K562 (cell line): ENCODE measurements around the gene ABCC5. TPM values are rescaled to one million over a fixed set of nuclear protein-coding genes. Genes with fewer than 3 reads are reported as not detected.

Experiments
- ARID2 ChIP-seq: fragments of 450-650 bp; IDR thresholded peaks from 2 replicates; pipeline ENCODE4 v1.6.1; 2017; ENCODE audit warnings: antibody characterized with exemption, mild to moderate bottlenecking
- CBFA2T2 ChIP-seq: fragments of 450-650 bp; conservative IDR thresholded peaks from 2 replicates; pipeline ENCODE4 v1.6.1; 2017; ENCODE audit warnings: mild to moderate bottlenecking
- EGR1 ChIP-seq: fragments of 450-650 bp; conservative IDR thresholded peaks from 2 replicates; pipeline ENCODE4 v1.6.1; 2017; ENCODE audit warnings: mild to moderate bottlenecking
- FOXK1 ChIP-seq: sonication (generic); formaldehyde crosslinking; IDR thresholded peaks from 2 replicates; pipeline ENCODE4 v1.8.0; 2022; ENCODE audit warnings: missing genetic modification reagents, mild to moderate bottlenecking, borderline replicate concordance
- JUND ChIP-seq, 2 experiments: IDR thresholded peaks; 2 replicates in 1 of 2; 3 replicates in 1 of 2; pipeline ENCODE4 v1.6.1; 2011; ENCODE audit warnings: borderline replicate concordance in 2 of 2, low read depth in 2 of 2, low read length in 2 of 2, improper control_type of control experiment in 1 of 2, missing biosample characterization in 1 of 2, missing genetic modification characterization in 1 of 2, missing genetic modification reagents in 1 of 2
- LEF1 ChIP-seq: fragments of 450-650 bp; IDR thresholded peaks from 2 replicates; pipeline ENCODE4 v1.6.1; 2016; ENCODE audit warnings: mild to moderate bottlenecking
- MED1 ChIP-seq: sonication (generic); formaldehyde crosslinking; IDR thresholded peaks from 2 replicates; pipeline ENCODE4 v1.8.1; 2023; ENCODE audit warnings: missing genetic modification reagents, borderline replicate concordance
- RFX7 ChIP-seq: fragments of 250-450 bp; sonication (Bioruptor Pico); IDR thresholded peaks from 2 replicates; pipeline ENCODE4 v1.5.1; 2021; ENCODE audit warnings: mild to moderate bottlenecking
- SMC3 ChIP-seq: conservative IDR thresholded peaks from 2 replicates; pipeline ENCODE4 v1.6.1; 2011; ENCODE audit warnings: low read depth, low read length, improper control_type of control experiment; ENCODE audit not compliant: insufficient read depth
- SRF ChIP-seq, 2 experiments: fragments of 250-450, 450-650 bp in 1 of 2; sonication (Bioruptor Pico) in 1 of 2; sonication (generic) in 1 of 2; formaldehyde crosslinking; IDR thresholded peaks; 2 replicates each; pipeline versions ENCODE4 v1.5.0 to v1.5.1; 2020 to 2022; ENCODE audit warnings: mild to moderate bottlenecking in 1 of 2, missing genetic modification reagents in 1 of 2
- STAG1 ChIP-seq: sonication (generic); formaldehyde crosslinking; IDR thresholded peaks from 2 replicates; pipeline ENCODE4 v1.5.0; 2020; ENCODE audit warnings: missing genetic modification reagents, borderline replicate concordance
- TEAD2 ChIP-seq: fragments of 450-650 bp; IDR thresholded peaks from 2 replicates; pipeline ENCODE4 v1.6.1; 2016; ENCODE audit warnings: missing genetic modification characterization, control low read depth, missing compliant biosample characterization
- VEZF1 ChIP-seq: fragments of 200-800 bp; sonication (Bioruptor generic); IDR thresholded peaks from 2 replicates; pipeline ENCODE4 v1.6.1; 2017; ENCODE audit warnings: missing genetic modification characterization, missing compliant biosample characterization
- XRCC5 ChIP-seq: fragments of 200-400 bp; formaldehyde crosslinking; IDR thresholded peaks from 2 replicates; pipeline ENCODE4 v1.6.1; 2017; ENCODE audit warnings: low read depth, mild to moderate bottlenecking, low read length
- ZBED1 ChIP-seq: IDR thresholded peaks from 2 replicates; pipeline ENCODE4 v1.6.1; 2014
- ZC3H11A ChIP-seq: IDR thresholded peaks from 2 replicates; pipeline ENCODE4 v1.6.1; 2012; ENCODE audit warnings: low read depth, low read length, improper control_type of control experiment
- ZNF384 ChIP-seq: IDR thresholded peaks from 2 replicates; pipeline ENCODE4 v1.6.1; 2012; ENCODE audit warnings: low read depth, low read length, improper control_type of control experiment
- ZNF707 ChIP-seq: fragments of 250-450 bp; sonication (Bioruptor Pico); conservative IDR thresholded peaks from 2 replicates; pipeline ENCODE4 v1.8.0; 2022; ENCODE audit warnings: inconsistent platforms, mild to moderate bottlenecking, moderate library complexity
- polyA plus RNA-seq, 8 experiments: library from polyadenylated mRNA; depleted of rRNA in 4 of 8; stranded (reverse) in 5 of 8; unstranded in 3 of 8; fragments of >200 nt; fragmentation: Nextera tagmentation in 2 of 8; fragmentation: Illumina TruSeq in 1 of 8; extraction: Ambion mirVana in 2 of 8; extraction: Trizol in 1 of 8; gene quantifications; 2 replicates each; pipeline versions ENCODE4 v1.2.1 to v1.2.3, GENCODE V29; 2011 to 2014; ENCODE audit warnings: inconsistent platforms in 1 of 8, missing spikeins in 1 of 8
- total RNA-seq, 7 experiments: library from RNA; depleted of rRNA in 6 of 7; stranded (reverse); fragments of >200 nt in 6 of 7; fragmentation: Illumina TruSeq in 2 of 7; extraction: Trizol in 2 of 7; gene quantifications; 2 replicates each; pipeline versions ENCODE4 v1.2.1 to v1.2.3, GENCODE V29; 2011 to 2021; ENCODE audit warnings: low replicate concordance in 1 of 7
- TF ChIP-seq, protein P1 (sequence below): fragments of 450-650 bp; formaldehyde crosslinking; IDR thresholded peaks from 2 replicates; pipeline ENCODE4 v1.4.0; 2020; ENCODE audit warnings: mild to moderate bottlenecking, moderate library complexity
- TF ChIP-seq, protein P2 (sequence below): fragments of 250-450 bp; sonication (Bioruptor Pico); IDR thresholded peaks from 2 replicates; pipeline ENCODE4 v1.4.0; 2020; ENCODE audit warnings: mild to moderate bottlenecking
- TF ChIP-seq, protein P3 (sequence below): fragments of 250-450 bp; sonication (Bioruptor Pico); IDR thresholded peaks from 2 replicates; pipeline ENCODE4 v1.8.0; 2021; ENCODE audit warnings: moderate library complexity, mild to moderate bottlenecking, inconsistent platforms

ABCC5 gene
- total and polyA plus RNA-seq, 9 of the 15 experiments (the other 6 are each of a cell fraction or from before 2014, with no cell fraction given) = 22.0 to 53.0 (median 41.9) TPM

DNA sequence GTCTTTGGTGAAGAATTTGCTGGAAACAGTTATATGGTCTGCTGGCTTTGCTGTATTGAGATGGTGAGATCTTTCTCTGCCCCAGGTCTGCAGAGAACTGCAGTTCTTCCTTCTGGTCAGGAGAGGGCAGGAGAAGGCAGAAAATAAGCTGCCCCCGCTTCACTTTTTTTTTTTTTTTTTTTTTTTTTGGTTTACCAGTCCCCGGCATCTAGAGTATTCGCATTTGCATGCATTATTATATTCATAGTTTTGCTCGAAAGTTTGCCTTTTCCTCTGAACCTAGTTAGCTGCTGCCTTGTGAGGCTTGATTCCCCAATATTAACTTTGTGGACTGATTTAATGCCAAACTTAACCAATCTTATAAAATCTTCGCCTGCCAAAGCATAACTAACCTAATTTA lies 122.4 kb downstream of the ABCC5 start (continued):
- TF ChIP-seq ARID2 = peak; percentile 50; the same call in 1 of the 2 replicates
- no peak for TF ChIP-seq SRF (CRISPR knock-in tag; IDR thresholded peaks at IDR 0.05)
- no peak for TF ChIP-seq ZNF707 (CRISPR knock-in tag)
- peak; percentile 30; the same call in 1 of the 2 replicates for TF ChIP-seq EGR1
- TF ChIP-seq SMC3 = peak; percentile 87
- TF ChIP-seq, protein P1, sequence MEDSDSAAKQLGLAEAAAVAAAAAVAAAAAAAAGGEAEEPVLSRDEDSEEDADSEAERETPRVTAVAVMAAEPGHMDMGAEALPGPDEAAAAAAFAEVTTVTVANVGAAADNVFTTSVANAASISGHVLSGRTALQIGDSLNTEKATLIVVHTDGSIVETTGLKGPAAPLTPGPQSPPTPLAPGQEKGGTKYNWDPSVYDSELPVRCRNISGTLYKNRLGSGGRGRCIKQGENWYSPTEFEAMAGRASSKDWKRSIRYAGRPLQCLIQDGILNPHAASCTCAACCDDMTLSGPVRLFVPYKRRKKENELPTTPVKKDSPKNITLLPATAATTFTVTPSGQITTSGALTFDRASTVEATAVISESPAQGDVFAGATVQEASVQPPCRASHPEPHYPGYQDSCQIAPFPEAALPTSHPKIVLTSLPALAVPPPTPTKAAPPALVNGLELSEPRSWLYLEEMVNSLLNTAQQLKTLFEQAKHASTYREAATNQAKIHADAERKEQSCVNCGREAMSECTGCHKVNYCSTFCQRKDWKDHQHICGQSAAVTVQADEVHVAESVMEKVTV = peak; percentile 55
- 0 out of 2 replicates have a peak, but pooled peaks have one; percentile 28 for TF ChIP-seq XRCC5
- no peak for TF ChIP-seq CBFA2T2
- TF ChIP-seq LEF1 = no peak
- TF ChIP-seq RFX7 = no peak
- TF ChIP-seq ZNF384 = peak; percentile 100
- TF ChIP-seq MED1 (CRISPR knock-in tag) = no peak
- TF ChIP-seq VEZF1 = 0 out of 2 replicates have a peak, but pooled peaks have one; percentile 15
- no peak for TF ChIP-seq ZC3H11A
- TF ChIP-seq, protein P2, sequence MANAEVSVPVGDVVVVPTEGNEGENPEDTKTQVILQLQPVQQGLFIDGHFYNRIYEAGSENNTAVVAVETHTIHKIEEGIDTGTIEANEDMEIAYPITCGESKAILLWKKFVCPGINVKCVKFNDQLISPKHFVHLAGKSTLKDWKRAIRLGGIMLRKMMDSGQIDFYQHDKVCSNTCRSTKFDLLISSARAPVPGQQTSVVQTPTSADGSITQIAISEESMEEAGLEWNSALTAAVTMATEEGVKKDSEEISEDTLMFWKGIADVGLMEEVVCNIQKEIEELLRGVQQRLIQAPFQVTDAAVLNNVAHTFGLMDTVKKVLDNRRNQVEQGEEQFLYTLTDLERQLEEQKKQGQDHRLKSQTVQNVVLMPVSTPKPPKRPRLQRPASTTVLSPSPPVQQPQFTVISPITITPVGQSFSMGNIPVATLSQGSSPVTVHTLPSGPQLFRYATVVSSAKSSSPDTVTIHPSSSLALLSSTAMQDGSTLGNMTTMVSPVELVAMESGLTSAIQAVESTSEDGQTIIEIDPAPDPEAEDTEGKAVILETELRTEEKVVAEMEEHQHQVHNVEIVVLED (CRISPR knock-in tag) = no peak
- no peak for TF ChIP-seq ZBED1
- TF ChIP-seq TEAD2 (tag) = no peak
- TF ChIP-seq, protein P3, sequence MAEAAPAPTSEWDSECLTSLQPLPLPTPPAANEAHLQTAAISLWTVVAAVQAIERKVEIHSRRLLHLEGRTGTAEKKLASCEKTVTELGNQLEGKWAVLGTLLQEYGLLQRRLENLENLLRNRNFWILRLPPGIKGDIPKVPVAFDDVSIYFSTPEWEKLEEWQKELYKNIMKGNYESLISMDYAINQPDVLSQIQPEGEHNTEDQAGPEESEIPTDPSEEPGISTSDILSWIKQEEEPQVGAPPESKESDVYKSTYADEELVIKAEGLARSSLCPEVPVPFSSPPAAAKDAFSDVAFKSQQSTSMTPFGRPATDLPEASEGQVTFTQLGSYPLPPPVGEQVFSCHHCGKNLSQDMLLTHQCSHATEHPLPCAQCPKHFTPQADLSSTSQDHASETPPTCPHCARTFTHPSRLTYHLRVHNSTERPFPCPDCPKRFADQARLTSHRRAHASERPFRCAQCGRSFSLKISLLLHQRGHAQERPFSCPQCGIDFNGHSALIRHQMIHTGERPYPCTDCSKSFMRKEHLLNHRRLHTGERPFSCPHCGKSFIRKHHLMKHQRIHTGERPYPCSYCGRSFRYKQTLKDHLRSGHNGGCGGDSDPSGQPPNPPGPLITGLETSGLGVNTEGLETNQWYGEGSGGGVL = no peak
- TF ChIP-seq JUND (IDR thresholded peaks at IDR 0.05; ENCODE audit: borderline replicate concordance, low read depth, low read length) = no peak
- no peak for TF ChIP-seq JUND (tag; IDR thresholded peaks at IDR 0.05; ENCODE audit: borderline replicate concordance, low read depth, low read length)
- peak; percentile 59; the same call in 1 of the 2 replicates for TF ChIP-seq STAG1 (CRISPR knock-in tag)
- no peak for TF ChIP-seq FOXK1 (CRISPR knock-in tag)
